Measurements from ENCODE around the gene RASL11B. TPM values are rescaled to one million over a fixed set of nuclear protein-coding genes. Genes with fewer than 3 reads are reported as not detected.
A peak's percentile ranks its signal among the peaks of the same experiment; 100 is the strongest.

Gene RASL11B
- total RNA-seq = 1 to 10 TPM in 4 of 5 donors, not detected in 1; 1.2 to 6.4 (median 4.9) TPM
- polyA plus RNA-seq = 1 to 10 TPM in 2 of 3 donors, under 1 TPM in 1; 0.83 to 2.9 (median 1.8) TPM
- long read RNA-seq, donor 1, partial matches to known transcripts = 0 of 2 reads
- long read RNA-seq, donor 1, other reads (novel, unspliced or antisense) = 0 of 2 reads
- long read RNA-seq, donor 2, partial matches to known transcripts = 0 of 2 reads
- long read RNA-seq, donor 2, other reads (novel, unspliced or antisense) = 0 of 2 reads
- long read RNA-seq, donor 3, partial matches to known transcripts = 0 of 3 reads
- long read RNA-seq, donor 3, other reads (novel, unspliced or antisense) = 0 of 3 reads
- long read RNA-seq, donor 4, partial matches to known transcripts = 0 of 2 reads
- long read RNA-seq, donor 4, other reads (novel, unspliced or antisense) = 0 of 2 reads
- long read RNA-seq, donor 5, partial matches to known transcripts = 0 of 2 reads
- long read RNA-seq, donor 5, other reads (novel, unspliced or antisense) = 0 of 2 reads
- long read RNA-seq, donor 6 = 0 reads
- long read RNA-seq, donor 7, partial matches to known transcripts = 0 of 3 reads
- long read RNA-seq, donor 7, other reads (novel, unspliced or antisense) = 0 of 3 reads
- long read RNA-seq, donor 8, partial matches to known transcripts = 0 of 2 reads
- long read RNA-seq, donor 8, other reads (novel, unspliced or antisense) = 0 of 2 reads
- long read RNA-seq, donor 9, transcript RASL11B-201 (4 exons, 1,995 nt) = major isoform, 5 of 5 reads
- long read RNA-seq, donor 9, partial matches to known transcripts = 0 of 5 reads
- long read RNA-seq, donor 9, other reads (novel, unspliced or antisense) = 0 of 5 reads
- long read RNA-seq, donor 10 = 0 reads

DNA sequence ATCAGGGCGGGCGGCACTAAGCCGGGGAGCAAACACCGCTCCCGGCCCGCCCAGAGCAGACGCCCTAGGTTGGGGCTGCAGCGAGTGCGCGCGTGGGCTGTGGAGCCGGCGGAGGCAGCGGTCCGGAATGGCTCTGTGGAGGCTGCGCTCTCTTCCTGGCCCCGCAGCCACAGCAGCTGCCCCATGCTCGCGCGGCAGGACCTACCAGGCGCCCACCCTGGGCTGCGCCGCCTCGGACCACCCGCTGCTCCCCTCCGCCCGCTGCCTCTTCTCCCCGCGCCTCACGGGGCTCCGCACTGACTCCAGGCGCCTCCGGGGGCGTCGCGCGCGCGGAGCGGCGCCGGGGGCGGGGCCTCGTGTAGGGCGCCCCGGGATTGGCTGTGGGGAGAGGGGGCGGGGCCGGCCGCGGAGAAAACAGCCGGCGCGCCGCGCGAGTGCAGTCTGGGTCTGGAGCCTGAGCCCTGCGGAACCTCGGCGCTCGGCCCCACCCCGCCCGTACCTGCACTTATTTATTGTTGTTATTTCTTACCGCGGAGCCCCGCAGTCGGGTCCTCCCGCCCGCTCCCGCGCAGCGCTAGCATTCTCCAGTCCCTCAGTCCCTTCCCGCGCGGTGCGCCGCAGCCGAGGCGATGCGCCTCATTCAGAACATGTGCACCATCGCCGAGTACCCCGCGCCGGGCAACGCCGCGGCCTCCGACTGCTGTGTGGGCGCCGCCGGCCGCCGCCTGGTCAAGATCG lies at the start of gene RASL11B:
RASL11B (plus strand) TSS at position 439 of the 738 bp plus-strand sequence; CDS start at position 630, 191 bp downstream.
- Histone ChIP-seq H3K27ac (peak within 1 kb of the TSS; percentile 72 to 92 (median 83)), H3K36me3 (peaks cover 0 to 7% (median 3%) of the 10 kb centered on the region in 4 donors), H3K4me3 (peak within 1 kb of the TSS; percentile 60 to 73 (median 70)), H3K27me3 (peaks cover 0 to 23% (median 6%) of the 10 kb centered on the region in 3 donors), H3K4me1 (peaks cover 34 to 53% (median 44%) of the 10 kb centered on the region in 4 donors), H3K9me3 (peaks cover 0 to 12% (median 3%) of the 10 kb centered on the region in 4 donors)
- intact Hi-C loops (cut with DNase I; ENCODE audit: low total_unique reads) = no loop called here
- peak; percentile 89 to 96 for DNase-seq
- WGBS, 5 donors = 0 to 4% (median 0%) methylated on average over 9 to 94 of the region's 94 CpGs
- no peak for TF ChIP-seq EP300 (IDR thresholded peaks at IDR 0.05)
- peak; percentile 2 to 71 (median 61) for TF ChIP-seq POLR2AphosphoS5 (IDR thresholded peaks at IDR 0.05)
- TF ChIP-seq, protein P1, sequence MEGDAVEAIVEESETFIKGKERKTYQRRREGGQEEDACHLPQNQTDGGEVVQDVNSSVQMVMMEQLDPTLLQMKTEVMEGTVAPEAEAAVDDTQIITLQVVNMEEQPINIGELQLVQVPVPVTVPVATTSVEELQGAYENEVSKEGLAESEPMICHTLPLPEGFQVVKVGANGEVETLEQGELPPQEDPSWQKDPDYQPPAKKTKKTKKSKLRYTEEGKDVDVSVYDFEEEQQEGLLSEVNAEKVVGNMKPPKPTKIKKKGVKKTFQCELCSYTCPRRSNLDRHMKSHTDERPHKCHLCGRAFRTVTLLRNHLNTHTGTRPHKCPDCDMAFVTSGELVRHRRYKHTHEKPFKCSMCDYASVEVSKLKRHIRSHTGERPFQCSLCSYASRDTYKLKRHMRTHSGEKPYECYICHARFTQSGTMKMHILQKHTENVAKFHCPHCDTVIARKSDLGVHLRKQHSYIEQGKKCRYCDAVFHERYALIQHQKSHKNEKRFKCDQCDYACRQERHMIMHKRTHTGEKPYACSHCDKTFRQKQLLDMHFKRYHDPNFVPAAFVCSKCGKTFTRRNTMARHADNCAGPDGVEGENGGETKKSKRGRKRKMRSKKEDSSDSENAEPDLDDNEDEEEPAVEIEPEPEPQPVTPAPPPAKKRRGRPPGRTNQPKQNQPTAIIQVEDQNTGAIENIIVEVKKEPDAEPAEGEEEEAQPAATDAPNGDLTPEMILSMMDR (IDR thresholded peaks at IDR 0.05) = peak in 4 of 7 experiments; percentile 17 to 59 (median 29)
- no peak for TF ChIP-seq POLR2A (IDR thresholded peaks at IDR 0.05)

- Histone ChIP-seq H3K9me3 (no peaks in the 10 kb centered on the region), H3K27ac (no peak overlapping the region), H3K4me1 (no peaks in the 10 kb centered on the region), H3K4me3 (no peak overlapping the region), H3K36me3 (no peaks in the 10 kb centered on the region), H3K27me3 (no peaks in the 10 kb centered on the region)
- 75 to 87% (median 78%) methylated on average over 4 of the region's 4 CpGs for WGBS, 5 donors
- no peak for DNase-seq
- TF ChIP-seq POLR2A (IDR thresholded peaks at IDR 0.05) (no peak), POLR2AphosphoS5 (IDR thresholded peaks at IDR 0.05) (no peak), EP300 (IDR thresholded peaks at IDR 0.05) (no peak)
- TF ChIP-seq, protein P1 (IDR thresholded peaks at IDR 0.05) = no peak
- intact Hi-C loops (cut with DNase I; ENCODE audit: low total_unique reads) = no loop called here
Observed at GRCh38 chr4:52813546-52813945, 48.6 kb upstream of the RASL11B start.

GRCh38 chr4:52822583-52822971 lies 39.5 kb upstream of the RASL11B start:
- no peaks in the 10 kb centered on the region for H3K9me3 ChIP-seq
- H3K36me3 ChIP-seq = no peaks in the 10 kb centered on the region
- intact Hi-C loops (cut with DNase I; ENCODE audit: low total_unique reads) = no loop called here
- H3K27ac ChIP-seq = peak overlapping the region; percentile 35 to 75 (median 64)
- H3K4me3 ChIP-seq = no peak overlapping the region
- peaks cover 12 to 35% (median 21%) of the 10 kb centered on the region in 4 donors for H3K4me1 ChIP-seq
- DNase-seq = no peak
- no peaks in the 10 kb centered on the region for H3K27me3 ChIP-seq
- TF ChIP-seq POLR2A (IDR thresholded peaks at IDR 0.05) (no peak), POLR2AphosphoS5 (IDR thresholded peaks at IDR 0.05) (peak in 1 of 3 donors; percentile 10)
- WGBS, 5 donors = 54 to 82% (median 73%) methylated on average over 2 of the region's 2 CpGs

DNA sequence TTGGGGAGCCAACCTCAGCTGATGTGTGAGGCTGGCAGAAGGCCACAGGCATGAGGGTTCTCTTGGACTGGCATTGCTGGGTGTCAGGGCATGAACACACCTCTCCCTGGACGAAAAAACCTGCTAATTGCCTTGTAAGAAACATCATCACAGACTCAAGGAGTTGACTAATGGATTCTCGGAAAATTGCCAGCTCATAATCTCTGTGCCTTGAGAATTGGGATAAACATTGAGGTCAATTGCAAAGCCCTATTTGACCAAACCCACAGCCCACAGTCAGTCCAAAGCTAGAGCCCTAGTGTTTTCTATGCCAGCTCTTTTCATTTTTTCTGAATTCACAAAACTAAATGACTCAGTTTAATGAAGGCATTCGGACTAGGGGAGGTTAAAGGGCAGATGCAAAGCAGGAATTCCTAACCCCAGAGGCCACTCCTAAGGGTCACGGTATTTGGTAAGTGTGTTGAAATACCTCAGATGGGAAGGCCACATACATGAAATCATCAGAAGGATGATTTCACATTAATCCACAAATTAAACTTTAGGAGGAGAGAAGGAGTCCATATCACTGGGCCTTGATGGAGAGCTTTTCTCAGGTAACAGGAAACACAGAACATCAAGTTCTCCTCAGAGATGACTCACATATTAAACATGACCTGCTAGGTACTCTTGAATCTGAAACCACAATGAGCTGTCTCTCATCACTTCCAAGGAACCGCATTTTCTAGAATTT lies 39.0 kb upstream of the RASL11B start:
- H3K4me3 ChIP-seq = no peak overlapping the region
- intact Hi-C loops (cut with DNase I; ENCODE audit: low total_unique reads) = no loop called here
- peaks cover 12 to 35% (median 21%) of the 10 kb centered on the region in 4 donors for H3K4me1 ChIP-seq
- DNase-seq = no peak
- peak in 1 of 3 donors; percentile 25 for TF ChIP-seq POLR2AphosphoS5 (IDR thresholded peaks at IDR 0.05)
- TF ChIP-seq POLR2A (IDR thresholded peaks at IDR 0.05) = no peak
- TF ChIP-seq, protein P1 (IDR thresholded peaks at IDR 0.05) = no peak
- TF ChIP-seq EP300 (IDR thresholded peaks at IDR 0.05) = no peak
- H3K27me3 ChIP-seq = no peaks in the 10 kb centered on the region
- 46 to 77% (median 55%) methylated on average over 4 to 5 of the region's 5 CpGs for WGBS, 5 donors
- no peaks in the 10 kb centered on the region for H3K36me3 ChIP-seq
- H3K27ac ChIP-seq = peak overlapping the region; percentile 35 to 75 (median 64)
- H3K9me3 ChIP-seq = no peaks in the 10 kb centered on the region
